ENCODE data around the gene RNPS1. TPM values are rescaled to one million over a fixed set of nuclear protein-coding genes. Genes with fewer than 3 reads are reported as not detected.
"Not testable (repeated sequence)": the region's sequence is repeated elsewhere in the genome, so short reads cannot be mapped to it uniquely, and the experiment has no call there.

The RNPS1 gene
- total RNA-seq, 1 experiment from 2014 or later: 130 TPM

GRCh38 chr16:2244926-2245795 is 22.8 kb downstream of the RNPS1 start:
- no peak for DNase-seq
- no peaks in the 10 kb centered on the region for H3K27me3 ChIP-seq
- H3K9me3 ChIP-seq: no peaks in the 10 kb centered on the region
- H3K36me3 ChIP-seq: peaks cover 77% of the 10 kb centered on the region
- H3K4me3 ChIP-seq: no peak overlapping the region

- Histone ChIP-seq H3K27me3 (no peaks in the 10 kb centered on the region), H3K4me3 (no peak overlapping the region), H3K36me3 (peaks cover 81% of the 10 kb centered on the region), H3K9me3 (no peaks in the 10 kb centered on the region)
- DNase-seq: no peak
Measured at GRCh38 chr16:2244301-2244700, 23.6 kb downstream of the RNPS1 start.

GRCh38 chr16:2243781-2244180 is 24.1 kb downstream of the RNPS1 start:
- H3K27me3 ChIP-seq: no peaks in the 10 kb centered on the region
- no peak for DNase-seq
- H3K36me3 ChIP-seq: peaks cover 77% of the 10 kb centered on the region
- H3K9me3 ChIP-seq: no peaks in the 10 kb centered on the region
- no peak overlapping the region for H3K4me3 ChIP-seq

- Histone ChIP-seq H3K4me3 (no peak overlapping the region), H3K27me3 (no peaks in the 10 kb centered on the region), H3K36me3 (peaks cover 73% of the 10 kb centered on the region), H3K9me3 (no peaks in the 10 kb centered on the region)
- DNase-seq: no peak
Measured at GRCh38 chr16:2243031-2243528, 24.8 kb downstream of the RNPS1 start.

DNA sequence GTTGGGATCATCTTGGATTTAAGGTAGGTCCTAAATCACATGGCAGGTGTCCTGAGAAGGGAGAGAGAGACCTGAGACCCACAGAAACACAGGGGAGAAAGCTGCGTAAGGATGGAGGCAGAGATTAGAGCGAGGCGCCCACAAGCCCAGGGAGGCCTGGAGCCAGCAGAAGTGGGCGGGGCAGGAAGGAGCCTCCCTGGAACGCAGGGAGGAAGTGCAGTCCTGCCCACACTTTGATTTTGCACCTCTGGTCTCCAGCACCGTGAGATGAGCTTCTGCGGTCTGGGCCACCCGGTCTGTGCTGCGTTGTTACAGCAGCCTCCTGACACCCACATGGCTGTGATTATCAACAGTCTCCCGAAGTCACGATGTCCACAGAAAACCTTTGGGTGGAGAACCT is 25.3 kb downstream of the RNPS1 start:
- peaks cover 71% of the 10 kb centered on the region for H3K36me3 ChIP-seq
- no peak overlapping the region for H3K4me3 ChIP-seq
- DNase-seq: no peak
- H3K27me3 ChIP-seq: no peaks in the 10 kb centered on the region
- no peaks in the 10 kb centered on the region for H3K9me3 ChIP-seq

DNA sequence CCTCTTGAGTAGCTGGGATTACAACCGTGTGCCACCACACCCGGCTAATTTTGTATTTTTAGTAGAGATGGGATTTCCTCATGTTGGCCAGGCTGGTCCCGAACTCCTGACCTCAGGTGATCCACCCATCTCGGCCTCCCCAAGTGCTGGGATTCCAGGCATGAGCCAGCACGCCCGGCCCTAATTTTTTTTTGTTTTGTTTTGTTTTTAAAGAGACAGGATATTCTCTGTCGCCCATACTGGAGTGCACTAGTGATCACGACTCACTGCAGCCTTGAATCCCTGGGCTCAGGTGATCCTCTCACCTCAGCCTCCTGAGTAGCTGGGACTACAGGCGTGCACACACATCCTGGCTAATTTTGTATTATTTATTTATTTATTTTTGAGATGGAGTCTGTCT is 27.6 kb downstream of the RNPS1 start:
- peaks cover 67% of the 10 kb centered on the region for H3K36me3 ChIP-seq
- H3K27me3 ChIP-seq, DNase-seq, H3K4me3 ChIP-seq, H3K9me3 ChIP-seq: not testable (repeated sequence)

GRCh38 chr16:2238838-2239675 is 28.9 kb downstream of the RNPS1 start:
- no peak overlapping the region for H3K4me3 ChIP-seq

GRCh38 chr16:2238150-2238837 is 29.6 kb downstream of the RNPS1 start:
- no peak for DNase-seq
- H3K36me3 ChIP-seq: peaks cover 65% of the 10 kb centered on the region

More at GRCh38 chr16:2238838-2239675, 28.9 kb downstream of the RNPS1 start:
- H3K36me3 ChIP-seq: peaks cover 65% of the 10 kb centered on the region
- H3K9me3 ChIP-seq: no peaks in the 10 kb centered on the region
- no peaks in the 10 kb centered on the region for H3K27me3 ChIP-seq
- no peak for DNase-seq

DNA sequence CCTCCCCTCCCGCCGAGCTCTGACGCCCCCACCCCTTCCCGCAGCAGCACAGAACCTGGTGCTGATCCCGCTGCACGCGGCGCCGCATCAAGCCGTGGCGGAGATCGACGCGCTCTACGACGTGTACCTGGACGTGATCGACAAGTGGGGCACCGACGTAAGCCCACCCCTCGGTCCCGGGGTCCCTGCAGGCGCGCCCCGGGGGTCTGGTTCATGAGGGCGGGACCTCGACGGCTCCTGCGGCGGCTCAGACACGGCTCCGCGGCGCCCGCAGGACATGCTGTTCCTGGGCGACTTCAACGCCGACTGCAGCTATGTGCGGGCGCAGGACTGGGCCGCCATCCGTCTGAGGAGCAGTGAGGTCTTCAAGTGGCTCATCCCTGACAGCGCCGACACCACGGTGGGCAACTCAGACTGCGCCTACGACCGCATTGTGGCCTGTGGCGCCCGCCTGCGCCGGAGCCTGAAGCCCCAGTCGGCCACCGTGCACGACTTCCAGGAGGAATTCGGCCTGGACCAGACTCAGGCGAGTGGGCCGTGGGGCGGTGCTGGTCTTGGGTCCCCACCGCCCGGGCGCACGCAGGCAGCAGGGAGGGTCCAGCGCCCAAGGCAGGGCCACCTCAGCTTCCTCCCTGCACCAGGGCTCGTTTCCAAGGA is 30.3 kb downstream of the RNPS1 start:
- peaks cover 65% of the 10 kb centered on the region for H3K36me3 ChIP-seq
- H3K4me3 ChIP-seq: no peak overlapping the region
- no peak for DNase-seq
- H3K9me3 ChIP-seq: no peaks in the 10 kb centered on the region
- no peaks in the 10 kb centered on the region for H3K27me3 ChIP-seq

More at GRCh38 chr16:2238150-2238837, 29.6 kb downstream of the RNPS1 start:
- Histone ChIP-seq H3K27me3 (no peaks in the 10 kb centered on the region), H3K4me3 (no peak overlapping the region), H3K9me3 (no peaks in the 10 kb centered on the region)

DNA sequence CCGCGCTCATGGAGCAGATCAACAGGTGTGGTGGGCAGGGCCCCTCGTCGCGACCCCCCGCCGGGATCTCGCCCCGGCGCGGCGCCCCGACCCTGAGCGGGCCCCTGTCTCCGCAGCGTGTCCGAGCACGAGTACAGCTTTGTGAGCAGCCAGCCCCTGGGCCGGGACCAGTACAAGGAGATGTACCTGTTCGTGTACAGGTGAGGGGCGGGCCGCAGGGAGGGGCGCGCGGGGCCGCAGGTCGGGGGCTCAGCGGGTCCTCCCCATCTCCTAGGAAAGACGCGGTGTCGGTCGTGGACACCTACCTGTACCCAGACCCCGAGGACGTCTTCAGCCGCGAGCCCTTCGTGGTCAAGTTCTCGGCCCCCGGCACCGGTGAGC is 30.8 kb downstream of the RNPS1 start:
- no peaks in the 10 kb centered on the region for H3K9me3 ChIP-seq
- no peak overlapping the region for H3K4me3 ChIP-seq
- H3K27me3 ChIP-seq: no peaks in the 10 kb centered on the region
- DNase-seq: no peak
- peaks cover 65% of the 10 kb centered on the region for H3K36me3 ChIP-seq

- Histone ChIP-seq H3K27me3 (no peaks in the 10 kb centered on the region), H3K4me3 (no peak within 1 kb of the TSS), H3K9me3 (no peaks in the 10 kb centered on the region), H3K36me3 (peaks cover 67% of the 10 kb centered on the region)
- DNase-seq: peak; percentile 60
Measured at GRCh38 chr16:2236337-2237101, 31.4 kb downstream of the RNPS1 start, which contains the start of gene DNASE1L2. DNASE1L2 (plus strand) TSS chr16:2236444; CDS start chr16:2236817, 373 bp downstream.

GRCh38 chr16:2235695-2236336 is 32.1 kb downstream of the RNPS1 start:
- no peaks in the 10 kb centered on the region for H3K27me3 ChIP-seq

GRCh38 chr16:2235234-2235651 is 32.7 kb downstream of the RNPS1 start:
- H3K36me3 ChIP-seq: peaks cover 74% of the 10 kb centered on the region
- H3K4me3 ChIP-seq: no peak overlapping the region

More at GRCh38 chr16:2235695-2236336, 32.1 kb downstream of the RNPS1 start:
- Histone ChIP-seq H3K4me3 (no peak overlapping the region), H3K9me3 (no peaks in the 10 kb centered on the region), H3K36me3 (peaks cover 74% of the 10 kb centered on the region)
- DNase-seq: no peak

DNA sequence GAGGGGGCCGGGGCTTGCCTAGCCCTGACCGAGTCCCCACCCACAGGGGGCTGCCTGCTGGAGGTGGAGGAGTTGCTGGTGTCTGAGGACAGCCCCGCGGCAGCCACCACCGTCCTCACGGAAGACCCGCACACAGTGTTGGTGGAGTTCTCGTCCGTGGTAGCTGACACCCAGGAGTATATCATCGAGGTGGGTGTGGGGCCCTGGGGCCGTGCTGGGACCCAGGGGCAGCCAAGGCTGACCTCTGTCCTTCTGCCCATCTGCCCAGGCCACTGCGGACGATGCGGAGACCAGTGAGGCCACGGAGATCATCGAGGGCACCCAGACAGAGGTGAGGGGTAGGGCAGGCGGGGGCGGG is 33.1 kb downstream of the RNPS1 start:
- H3K27me3 ChIP-seq: no peaks in the 10 kb centered on the region
- no peaks in the 10 kb centered on the region for H3K9me3 ChIP-seq
- H3K36me3 ChIP-seq: peaks cover 73% of the 10 kb centered on the region
- DNase-seq: no peak
- no peak overlapping the region for H3K4me3 ChIP-seq

More at GRCh38 chr16:2235234-2235651, 32.7 kb downstream of the RNPS1 start:
- Histone ChIP-seq H3K27me3 (no peaks in the 10 kb centered on the region), H3K9me3 (no peaks in the 10 kb centered on the region)
- DNase-seq: no peak
